Keratinocyte (primary cell): ENCODE measurements around the gene ANXA4.

ENCODE experiments used
- EZH2 ChIP-seq: IDR thresholded peaks from one replicate; pipeline ENCODE4 v1.6.1; 2012; ENCODE audit warnings: inconsistent platforms, mild to moderate bottlenecking, low read length, moderate library complexity
- TF ChIP-seq, protein P1 (sequence below), 3 experiments: IDR thresholded peaks in 1 of 3; conservative IDR thresholded peaks in 1 of 3; optimal IDR thresholded peaks in 1 of 3; 2 replicates in 2 of 3; 3 replicates in 1 of 3; pipeline versions ENCODE3 to v1.5.1; 2011; ENCODE audit warnings: low read length in 3 of 3, mild to moderate bottlenecking in 3 of 3, moderate library complexity in 2 of 3, control low read depth in 1 of 3, inconsistent platforms in 1 of 3; ENCODE audit not compliant: insufficient read depth in 2 of 3; ENCODE audit errors: extremely low read depth in 1 of 3

DNA sequence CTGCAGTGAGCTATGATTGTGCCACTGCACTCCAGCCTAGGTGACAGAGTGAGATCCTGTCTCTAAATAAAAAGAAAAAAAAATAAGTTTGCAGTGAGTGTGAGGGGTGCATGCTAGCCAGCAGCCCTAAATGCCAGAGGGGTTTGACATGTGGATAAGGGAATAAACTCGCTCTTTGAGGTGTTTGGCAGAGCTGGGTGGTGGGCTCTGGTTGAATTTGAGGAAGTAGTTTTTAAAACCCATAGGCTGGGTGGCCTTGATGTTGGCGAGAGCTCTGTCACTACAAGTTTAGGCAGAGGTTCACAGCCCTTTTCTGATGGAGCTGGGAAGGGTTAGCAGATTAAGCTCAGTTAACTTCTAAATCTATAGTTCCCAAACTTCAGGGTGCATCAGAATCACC, 3.1 kb downstream of the ANXA4 start:
- TF ChIP-seq, protein P1, sequence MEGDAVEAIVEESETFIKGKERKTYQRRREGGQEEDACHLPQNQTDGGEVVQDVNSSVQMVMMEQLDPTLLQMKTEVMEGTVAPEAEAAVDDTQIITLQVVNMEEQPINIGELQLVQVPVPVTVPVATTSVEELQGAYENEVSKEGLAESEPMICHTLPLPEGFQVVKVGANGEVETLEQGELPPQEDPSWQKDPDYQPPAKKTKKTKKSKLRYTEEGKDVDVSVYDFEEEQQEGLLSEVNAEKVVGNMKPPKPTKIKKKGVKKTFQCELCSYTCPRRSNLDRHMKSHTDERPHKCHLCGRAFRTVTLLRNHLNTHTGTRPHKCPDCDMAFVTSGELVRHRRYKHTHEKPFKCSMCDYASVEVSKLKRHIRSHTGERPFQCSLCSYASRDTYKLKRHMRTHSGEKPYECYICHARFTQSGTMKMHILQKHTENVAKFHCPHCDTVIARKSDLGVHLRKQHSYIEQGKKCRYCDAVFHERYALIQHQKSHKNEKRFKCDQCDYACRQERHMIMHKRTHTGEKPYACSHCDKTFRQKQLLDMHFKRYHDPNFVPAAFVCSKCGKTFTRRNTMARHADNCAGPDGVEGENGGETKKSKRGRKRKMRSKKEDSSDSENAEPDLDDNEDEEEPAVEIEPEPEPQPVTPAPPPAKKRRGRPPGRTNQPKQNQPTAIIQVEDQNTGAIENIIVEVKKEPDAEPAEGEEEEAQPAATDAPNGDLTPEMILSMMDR (optimal IDR thresholded peaks at IDR 0.05 in 1 of 3, IDR thresholded peaks at IDR 0.05 in 1 of 3, conservative IDR thresholded peaks at IDR 0.05 in 1 of 3; ENCODE audit: extremely low read depth in 1 of 3, insufficient read depth in 2 of 3, low read length in 3 of 3) = no peak
- TF ChIP-seq EZH2 = no peak
